Activated CD4-positive, alpha-beta T cell treated with anti-CD3 and anti-CD28 coated beads for 24 hours (primary cell): ENCODE measurements around the gene DGKB.
"Not testable (repeated sequence)": the region's sequence is repeated elsewhere in the genome, so short reads cannot be mapped to it uniquely, and the experiment has no call there.

Source experiments
- DNase-seq, 2 donors: peaks; one replicate each; pipeline ENCODE4 v3.0.0-alpha.2; 2020; ENCODE audit warnings: low read depth in 2 of 2

DGKB gene

GRCh38 chr7:14458846-14459245 is 443.7 kb downstream of the DGKB start:
- DNase-seq, result not testable (repeated sequence)

DNA sequence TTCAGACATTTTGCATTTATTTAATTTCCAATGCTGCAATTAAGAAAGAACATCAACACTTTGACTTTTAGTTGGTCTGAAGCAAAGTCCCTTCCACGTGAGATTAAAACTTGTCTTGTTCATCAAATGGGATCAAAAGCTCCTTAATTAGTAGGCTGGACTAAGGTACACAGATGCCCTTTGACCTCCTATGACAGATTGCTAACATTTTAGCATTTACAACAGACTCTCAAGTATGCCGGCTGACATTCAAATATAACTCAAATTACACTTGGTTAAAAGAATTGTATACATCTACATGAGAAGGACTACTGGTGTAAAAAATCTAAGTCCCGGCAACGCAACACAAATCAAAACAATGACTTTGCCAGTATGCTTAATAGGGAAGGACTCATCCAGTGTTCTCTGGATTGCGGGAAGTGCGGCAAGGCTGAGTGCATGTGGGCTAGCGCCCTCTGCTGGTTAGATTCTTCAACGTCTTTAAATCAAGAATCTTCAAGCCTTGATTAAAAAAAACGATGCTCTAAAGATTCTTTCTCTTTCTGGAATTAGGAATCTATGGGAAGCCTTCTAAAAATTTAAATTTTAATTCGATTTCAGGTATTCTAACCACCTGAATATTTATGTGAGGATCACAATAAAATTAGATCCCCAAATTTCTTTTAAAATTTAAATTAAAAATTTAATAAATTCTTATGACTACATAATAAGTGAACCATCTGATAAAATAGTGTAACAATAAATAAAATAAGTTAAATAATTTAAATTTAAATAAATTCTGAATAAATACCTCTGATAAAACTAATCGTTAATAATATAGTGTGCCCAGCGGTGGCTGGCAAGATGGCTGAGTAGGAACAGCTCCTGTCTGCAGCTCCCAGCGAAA is 444.7 kb downstream of the DGKB start:
- DNase-seq, result peak; percentile 5 to 36

GRCh38 chr7:14449291-14449690 is 453.3 kb downstream of the DGKB start:
- no peak for DNase-seq

DNA sequence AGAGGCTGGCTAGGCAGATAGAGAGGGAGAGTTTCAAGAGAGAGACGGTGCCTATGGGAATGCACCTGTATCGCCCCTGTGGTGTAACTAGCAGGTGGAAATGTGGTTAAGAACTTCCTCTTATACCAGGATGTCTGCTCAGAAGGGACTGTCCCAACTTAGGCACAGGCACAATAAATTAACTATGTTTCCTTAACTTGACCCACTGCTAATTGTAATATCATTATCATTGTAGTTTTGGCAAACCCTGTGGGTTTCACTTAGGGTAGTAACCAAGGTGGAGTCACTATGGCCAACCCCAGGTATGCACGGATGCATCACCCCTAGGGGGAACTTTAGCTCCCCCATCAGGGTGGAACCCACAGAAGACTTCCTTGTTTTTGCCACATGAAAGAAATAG is 455.7 kb downstream of the DGKB start:
- no peak for DNase-seq

DNA sequence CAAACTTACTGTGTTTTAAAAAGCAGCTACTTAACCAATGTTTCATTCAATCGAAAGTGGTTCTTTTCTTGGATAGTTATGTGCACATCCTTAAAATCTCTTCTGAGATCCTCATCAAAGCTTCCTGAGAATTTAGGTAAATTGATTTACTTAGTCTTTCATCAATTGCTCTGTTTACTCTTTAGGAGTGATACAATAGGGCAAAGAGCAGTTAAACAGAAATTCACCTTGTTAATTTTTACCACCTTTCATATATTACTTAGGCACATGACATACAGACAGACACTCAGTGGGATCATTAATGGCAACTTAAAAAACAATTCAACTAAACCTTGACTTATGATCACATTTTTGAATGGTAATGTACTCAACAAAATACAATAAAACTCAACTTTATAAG is 456.3 kb downstream of the DGKB start:
- no peak for DNase-seq

- DNase-seq, result no peak
These were observed 464.2 kb downstream of the DGKB start for GRCh38 chr7:14438366-14438765.

- DNase-seq, result no peak
These were observed 465.7 kb downstream of the DGKB start for GRCh38 chr7:14436878-14437277.

DNA sequence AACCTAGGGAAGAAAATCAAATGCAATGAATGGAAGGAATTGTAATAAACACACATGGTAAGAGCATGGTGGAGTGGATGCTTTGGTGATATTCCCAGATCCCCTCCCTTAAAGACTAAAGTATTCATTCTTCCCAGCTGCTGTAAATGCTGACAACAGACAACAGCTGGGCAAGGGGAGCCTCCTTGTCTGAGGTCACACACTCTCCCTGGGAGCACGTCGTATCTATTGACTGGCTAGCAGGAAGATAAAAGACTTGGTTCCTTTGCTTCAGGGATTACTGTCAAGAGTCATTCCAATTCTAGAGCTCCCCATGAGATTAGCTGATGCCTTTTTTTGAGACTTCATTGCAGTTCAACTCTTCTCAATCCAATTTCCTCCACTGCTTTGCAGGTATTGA is 469.6 kb downstream of the DGKB start:
- DNase-seq, result no peak

GRCh38 chr7:14430926-14431325 is 471.6 kb downstream of the DGKB start:
- DNase-seq, result no peak

DNA sequence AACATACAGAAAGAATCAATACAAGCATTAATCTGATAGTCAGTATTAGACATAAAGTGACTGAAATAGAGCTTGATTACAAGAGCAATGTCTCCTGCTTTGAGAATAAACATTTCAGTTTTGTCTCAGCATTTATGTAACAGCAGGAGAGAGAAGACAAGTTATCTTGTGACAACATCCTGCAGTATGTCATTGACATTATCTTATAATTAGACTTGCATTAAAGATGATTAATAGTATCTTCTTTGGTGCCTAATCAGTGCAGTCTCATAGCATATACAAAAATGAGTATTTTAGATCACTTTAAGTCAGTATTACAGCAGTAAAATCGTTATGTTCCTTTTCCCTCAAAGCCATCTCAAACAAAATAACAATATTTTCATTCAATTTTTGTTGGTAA is 477.0 kb downstream of the DGKB start:
- DNase-seq, result no peak

DNA sequence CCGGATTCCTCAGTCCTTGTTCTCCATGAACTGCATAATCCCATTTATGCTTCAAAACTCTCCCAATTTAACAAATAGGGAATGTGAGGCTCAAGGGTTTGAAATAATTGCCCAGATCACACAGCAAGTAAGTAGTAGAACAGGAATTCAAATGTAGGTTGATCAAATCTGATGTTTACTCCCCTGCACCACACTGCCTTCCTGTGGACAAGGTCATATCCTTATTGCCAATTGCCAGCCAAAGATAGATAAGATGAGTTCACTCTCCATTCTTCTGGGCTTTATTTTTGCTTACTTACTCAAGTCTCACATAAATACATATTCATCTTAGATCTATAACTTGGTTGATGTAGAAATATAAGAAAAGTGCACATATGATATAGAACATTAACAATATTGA is 477.9 kb downstream of the DGKB start:
- DNase-seq, result no peak

GRCh38 chr7:14420768-14421167 is 481.8 kb downstream of the DGKB start:
- no peak for DNase-seq

- DNase-seq, result no peak
These were observed 483.0 kb downstream of the DGKB start for GRCh38 chr7:14419531-14419930.

DNA sequence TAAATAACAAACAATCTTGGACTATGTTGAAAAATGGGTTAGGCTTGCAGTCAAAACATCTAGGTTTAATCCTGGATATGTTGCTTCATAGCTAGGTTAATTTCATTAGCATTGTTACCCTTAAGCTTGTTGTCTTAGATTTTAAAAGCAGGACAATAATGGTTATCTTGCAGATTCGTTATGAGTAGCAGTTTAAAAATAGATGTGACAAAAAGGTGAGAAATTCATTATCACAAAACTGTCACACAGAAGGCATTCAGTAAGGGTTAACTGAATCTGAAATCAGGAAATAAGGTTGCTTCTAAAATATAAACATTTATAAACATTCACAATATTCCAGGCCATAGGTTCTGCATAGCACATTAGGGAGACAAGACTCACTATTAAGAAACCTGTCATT is 483.9 kb downstream of the DGKB start:
- DNase-seq, result no peak

DNA sequence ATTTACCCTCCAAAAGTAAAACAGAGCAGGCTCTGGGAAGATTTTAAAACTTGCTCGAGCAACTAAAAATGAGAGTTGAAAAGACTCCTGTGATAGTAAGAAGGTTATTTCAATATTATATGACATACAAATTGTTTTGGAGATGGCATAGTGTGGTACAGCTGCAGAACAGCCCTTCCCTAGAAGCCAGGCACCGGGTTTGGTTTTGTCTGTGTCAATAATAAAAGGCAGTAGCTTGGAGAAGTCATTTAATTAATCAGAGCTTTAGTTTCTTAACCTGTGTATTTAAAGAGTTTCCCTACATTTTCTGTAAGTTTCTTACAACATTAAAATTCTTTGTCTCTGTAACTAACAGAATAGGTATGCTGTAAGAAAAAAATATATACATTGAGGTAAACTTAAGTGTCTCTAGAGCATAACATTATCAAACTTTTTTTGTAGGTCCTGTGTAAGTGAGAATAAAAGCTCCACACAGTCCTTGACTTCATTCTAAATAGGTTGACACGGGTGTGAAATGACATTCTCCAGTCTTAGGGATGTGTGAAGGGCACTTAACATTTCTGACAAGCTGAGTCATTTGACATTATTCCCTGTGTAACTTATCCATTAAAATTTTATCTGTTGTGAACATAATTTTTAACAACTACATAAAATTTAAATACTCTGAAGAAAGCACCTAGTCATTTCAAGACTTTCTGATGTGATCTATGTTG is 488.1 kb downstream of the DGKB start:
- DNase-seq, result no peak

DNA sequence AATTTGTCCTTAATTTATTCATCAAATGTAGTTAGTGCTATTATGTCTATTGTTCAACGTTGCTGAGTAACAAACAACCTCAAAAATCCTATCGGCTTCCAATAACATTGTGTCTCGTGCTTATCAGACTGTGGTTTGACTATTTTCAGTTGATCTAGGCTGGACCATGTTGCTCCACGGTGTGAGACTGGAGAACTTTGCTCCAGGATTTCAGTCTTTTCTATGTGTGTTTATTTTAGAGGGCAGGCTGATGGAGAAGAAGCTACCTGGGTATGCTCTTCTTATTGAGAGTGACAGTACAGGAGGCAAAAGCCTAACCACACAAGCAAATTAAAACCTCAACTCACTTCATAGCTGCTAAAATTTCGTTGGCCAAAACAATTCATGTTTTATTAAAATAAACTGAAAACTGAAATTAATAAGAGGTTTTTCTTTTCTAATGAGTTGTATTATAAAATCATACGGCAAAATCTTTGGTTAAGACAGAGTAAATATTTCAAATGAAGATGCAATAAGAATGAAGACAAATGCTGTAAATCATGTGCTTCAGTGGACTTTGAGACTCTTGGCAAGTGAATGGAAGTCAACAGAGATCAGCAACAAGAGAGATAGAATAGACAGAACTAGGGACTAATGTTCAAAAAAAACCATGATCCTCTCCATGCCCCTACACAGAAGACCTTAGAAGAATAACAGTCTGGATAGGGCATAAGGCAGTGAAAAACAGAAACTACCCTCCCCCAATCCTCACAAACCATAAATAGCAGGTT is 495.1 kb downstream of the DGKB start:
- no peak for DNase-seq

- no peak for DNase-seq
These were observed 499.0 kb downstream of the DGKB start for GRCh38 chr7:14403587-14403986.

- no peak for DNase-seq
These were observed 502.3 kb downstream of the DGKB start for GRCh38 chr7:14400271-14400670.

DNA sequence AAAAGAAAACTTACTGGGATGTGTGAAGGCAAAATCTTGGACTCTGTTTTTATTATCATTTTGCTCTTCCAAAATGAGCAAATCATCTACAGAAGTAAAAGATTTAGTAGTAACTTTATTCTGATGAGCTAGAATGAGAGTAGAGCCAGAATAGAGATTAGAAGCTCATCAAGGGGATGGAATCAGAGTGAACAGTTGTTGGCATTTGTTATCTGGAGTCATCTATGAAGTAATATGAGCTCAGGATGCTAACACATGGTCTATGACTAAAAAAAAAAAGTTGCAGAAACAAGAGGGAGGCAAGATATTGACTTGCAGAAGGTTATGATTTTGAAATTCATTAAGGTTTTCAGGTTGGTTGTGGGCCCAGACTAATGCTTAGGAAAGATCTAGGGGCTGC is 504.0 kb downstream of the DGKB start:
- no peak for DNase-seq

- no peak for DNase-seq
These were observed 506.7 kb downstream of the DGKB start for GRCh38 chr7:14395860-14396259.

DNA sequence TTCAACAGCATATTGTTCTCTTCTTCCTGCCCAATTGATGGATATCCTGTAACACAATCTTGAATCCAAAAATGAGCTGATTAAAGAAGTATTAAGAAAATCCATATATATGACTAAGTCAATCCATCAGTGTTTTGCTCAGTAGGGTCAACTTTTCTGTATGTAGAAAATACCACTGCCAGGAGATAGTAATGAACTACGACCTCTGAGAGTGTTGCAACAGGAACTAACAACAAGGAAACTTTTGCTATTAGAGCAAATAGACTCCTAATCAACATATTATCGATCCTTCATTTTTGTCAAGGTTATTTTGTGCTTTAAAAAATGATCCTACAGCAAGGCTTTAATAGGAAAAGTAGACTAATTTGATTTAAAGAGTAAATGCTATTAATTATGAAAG is 507.8 kb downstream of the DGKB start:
- DNase-seq, result no peak

- DNase-seq, result no peak
These were observed 513.0 kb downstream of the DGKB start for GRCh38 chr7:14389595-14389994.
